HG03064 (cell line): ENCODE measurements around the gene LPIN2.

Experiments
- ATAC-seq: cut with Tn5 transposase; IDR thresholded peaks from one replicate; pipeline ENCODE4 v1.9.1; 2021; ENCODE audit warnings: low read depth; ENCODE audit not compliant: unreplicated experiment

The LPIN2 gene

DNA sequence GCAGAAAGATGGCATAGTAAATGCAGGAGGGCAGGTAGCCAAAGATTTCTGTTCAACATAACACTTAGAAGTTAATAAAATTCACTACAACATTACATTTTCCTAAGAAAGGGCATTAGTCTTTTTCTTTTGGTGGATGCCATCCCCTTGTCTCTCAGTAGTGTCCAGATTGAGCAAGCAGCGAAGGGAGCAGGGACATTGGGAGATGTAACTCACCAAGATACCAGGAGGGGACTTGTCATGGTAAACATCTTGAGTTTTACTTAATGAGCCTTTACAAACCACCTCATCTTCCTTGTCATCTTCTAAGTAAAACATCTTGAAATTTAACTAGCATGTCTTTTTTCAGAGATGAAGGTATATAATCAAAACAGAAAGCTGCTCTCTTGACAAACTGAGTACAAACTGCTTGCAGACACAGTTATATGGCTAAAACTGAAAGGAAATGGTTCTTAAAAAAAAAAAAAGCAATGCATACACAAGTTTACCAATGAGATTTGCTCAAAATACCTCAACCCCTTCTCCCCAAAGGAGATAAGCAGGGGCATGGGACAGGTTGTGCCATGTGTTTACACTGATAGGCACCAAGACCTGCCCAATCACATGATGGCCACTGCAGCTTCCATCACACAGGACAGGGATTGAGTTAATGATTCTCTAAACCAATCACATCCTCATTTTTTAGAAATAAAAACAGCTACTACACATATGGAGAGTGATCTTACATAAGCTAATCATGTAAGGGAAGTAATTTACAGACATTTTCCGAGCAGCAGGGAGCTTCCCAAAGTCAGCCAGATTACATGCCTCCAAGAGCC is 30.3 kb downstream of the LPIN2 start:
- no peak for ATAC-seq

DNA sequence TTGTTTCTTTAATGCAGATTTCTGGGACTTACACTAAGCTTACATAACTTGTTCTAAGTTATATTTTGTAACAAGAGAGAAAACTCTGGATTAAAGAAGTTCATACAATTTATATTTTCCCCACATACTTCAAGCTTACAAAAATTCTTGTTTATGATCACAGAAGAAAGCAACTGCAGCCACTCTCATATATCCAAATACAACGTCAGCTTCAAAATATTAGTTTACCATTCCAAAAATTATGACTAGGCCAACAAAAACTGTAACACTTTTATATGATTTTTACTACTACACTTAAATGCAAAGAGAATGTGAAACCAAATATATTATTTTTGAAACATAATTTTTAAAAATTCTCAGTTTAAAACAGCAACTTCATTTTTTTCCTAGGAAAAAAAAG is 30.9 kb downstream of the LPIN2 start:
- no peak for ATAC-seq

DNA sequence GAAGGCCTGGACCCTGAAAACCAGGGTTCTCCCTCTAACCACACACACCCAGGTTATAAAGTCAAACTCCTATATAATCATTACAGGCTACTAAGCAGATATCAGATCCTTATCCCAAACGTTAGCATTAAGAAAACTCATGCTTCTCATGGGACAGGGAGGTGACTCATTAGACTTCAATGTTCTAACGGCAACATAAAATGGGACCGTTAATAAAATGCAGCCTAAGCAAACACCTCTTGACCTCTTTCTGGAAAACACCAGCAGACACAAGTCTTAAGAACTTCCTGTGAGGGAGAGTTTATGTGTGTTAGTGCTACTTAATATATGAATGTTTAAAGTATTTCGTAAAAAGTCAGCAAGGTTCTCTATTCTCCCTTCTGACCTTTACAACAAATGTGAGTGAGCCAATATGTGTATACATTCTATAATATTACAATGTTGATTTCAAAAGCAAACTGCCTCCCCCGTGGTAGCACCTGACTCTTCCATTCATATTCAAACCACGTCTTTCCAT is 31.7 kb downstream of the LPIN2 start:
- no peak for ATAC-seq

DNA sequence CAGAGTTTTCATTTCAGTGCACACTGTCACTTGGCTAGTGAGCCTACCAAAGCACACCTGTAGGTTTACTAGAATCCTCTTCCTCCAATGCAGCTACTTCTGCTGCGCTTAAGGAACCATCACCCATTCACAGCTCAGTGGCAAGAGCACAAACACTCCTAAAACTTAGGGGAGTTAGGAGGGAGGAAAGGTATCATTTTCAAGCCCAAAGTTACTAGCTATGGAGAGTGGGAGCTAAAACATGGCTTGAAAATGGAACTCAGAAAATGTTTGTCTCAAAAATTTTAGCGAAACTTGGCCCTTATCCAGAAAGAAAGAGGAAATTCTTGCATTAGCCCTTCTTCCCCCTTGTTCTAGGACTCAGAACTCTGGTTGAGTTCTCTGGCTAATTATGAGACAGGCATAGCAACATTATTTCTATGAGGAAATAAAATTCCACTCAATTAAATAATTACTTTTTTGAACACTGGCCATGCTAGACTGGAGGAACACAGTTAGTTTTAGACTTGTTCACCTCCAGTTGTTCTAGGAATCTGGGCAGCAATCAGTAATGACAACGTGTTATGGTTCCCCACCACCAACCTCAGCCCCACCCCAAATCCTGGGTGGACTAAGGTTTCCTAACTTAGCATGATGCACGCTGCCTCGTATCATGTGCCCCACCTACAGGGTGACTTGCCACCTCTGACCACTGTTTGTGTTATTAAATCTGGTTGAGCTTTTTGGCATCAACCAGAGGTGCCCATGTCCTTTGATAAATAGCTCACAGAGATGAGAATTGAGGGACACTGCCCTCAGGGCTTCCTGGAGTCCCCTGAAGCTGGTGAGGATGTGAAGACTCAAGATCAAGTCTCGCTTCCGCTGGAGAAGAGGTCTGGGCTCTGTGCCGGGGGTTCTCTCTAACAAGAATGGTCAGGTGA is 32.8 kb downstream of the LPIN2 start:
- ATAC-seq = no peak

DNA sequence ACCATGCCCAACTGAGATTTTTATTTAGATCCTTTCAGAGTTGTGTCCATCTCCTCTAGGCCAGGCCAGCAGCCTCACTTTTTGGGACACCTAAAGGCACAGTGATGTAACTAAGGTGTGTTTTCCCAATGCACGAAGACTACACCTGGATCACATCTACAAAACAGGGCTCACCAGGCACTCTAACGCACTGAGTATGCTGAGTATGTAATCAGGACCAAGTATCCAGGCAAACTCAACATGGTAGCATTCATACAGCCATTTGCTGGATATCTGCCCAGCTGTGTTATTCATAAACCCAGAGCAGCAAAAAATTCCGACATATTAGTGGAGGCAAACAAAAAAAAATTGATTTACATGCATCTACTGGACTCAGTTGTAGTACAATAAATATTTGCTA is 33.8 kb downstream of the LPIN2 start:
- no peak for ATAC-seq

DNA sequence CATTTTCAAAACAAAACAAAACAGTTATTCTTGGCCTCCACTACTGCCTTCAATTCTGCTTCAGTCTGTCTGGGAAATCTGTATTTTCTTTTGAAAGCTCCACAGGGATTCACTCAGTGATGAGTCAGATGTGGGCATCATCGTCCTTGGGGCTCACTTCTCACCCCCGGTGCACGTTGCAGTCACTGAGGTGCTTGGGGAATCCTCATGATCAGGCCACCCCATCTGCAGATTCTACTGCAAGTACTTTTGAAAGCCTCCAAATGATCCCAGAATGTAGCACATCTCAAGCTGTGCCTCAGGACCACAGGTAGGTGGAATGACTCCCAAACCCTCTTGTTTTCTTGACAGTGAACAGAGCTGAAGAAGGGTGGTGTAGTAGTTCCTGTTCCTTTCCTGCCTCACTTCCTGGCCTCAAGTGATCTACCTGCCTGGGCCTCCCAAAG is 34.3 kb downstream of the LPIN2 start:
- no peak for ATAC-seq

DNA sequence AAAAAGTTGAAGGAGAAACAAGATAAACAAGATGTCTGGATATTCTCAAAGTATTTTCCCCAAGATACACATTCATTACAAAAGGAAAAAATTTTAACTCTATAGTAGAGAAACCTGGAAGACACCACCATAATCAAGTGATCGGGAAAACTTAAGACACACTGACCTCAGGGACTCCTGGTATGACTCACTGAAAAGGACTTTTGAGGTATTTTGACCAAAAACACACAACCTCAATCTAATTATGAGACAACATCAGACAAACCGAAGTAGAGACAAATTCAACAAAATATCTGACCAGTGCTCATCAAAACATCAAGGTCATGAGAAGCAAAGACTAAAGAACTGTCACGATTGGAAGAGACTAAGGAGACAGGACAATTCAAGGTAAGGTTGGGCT is 34.7 kb downstream of the LPIN2 start:
- ATAC-seq = no peak

DNA sequence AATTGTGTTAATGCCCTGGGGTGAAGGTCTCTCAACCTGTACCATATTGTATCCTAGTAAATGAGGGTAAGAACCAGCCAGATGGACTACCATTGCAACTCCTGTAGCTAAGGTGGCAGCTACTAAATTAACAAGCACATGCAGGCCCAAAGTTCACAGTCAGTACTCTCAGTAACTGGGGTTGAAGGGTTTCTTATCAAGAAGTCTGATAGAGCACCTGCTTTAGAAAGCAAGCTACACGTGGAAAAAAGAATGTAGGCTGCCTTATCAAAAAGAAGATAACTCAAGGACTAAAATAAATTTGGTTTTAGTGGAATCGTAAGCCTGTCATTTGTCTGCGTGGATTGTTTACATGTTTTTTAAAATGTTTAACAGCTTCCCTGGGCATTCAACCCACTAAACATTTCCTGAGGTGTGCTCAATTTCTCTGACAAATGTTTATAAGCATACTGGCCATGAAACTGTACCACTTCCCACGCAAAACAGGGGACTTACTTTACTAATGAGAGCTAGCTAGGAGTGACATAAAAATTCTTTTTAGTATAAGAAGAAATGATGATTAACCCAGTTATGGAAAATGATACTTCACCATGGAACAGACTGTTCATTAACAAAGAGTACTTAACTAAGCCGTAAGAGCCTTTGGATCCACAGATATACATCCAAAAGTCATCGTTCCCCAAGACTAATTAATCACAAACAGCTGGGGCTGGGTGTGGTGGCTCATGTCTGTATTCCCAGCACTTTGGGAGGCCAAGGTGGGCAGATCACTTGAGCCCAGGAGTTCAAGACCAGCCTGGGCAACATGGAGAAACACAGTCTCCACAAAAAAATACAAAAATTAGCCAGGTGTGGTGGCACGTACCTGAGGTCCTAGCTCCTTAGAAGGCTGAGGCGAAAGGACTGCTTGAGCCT is 36.5 kb downstream of the LPIN2 start:
- ATAC-seq = no peak

DNA sequence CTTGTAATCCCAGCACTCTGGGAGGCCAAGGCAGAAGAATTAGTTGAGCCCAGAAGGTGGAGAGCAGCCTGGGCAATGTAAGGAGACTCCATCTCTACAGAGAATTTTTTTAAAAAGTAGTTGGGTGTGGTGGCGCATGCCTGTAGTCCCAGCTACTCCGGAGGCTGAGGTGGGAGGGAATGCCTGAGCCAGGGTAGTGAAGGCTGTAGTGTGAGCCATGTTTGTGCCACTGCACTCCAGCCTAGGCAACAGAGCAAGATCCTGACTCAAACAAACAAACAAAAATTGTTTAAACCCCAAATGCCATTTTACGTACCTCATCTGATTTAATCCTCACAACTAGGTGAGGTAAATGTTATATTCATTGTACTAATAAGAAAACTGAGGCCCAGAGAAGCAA is 38.2 kb downstream of the LPIN2 start:
- no peak for ATAC-seq

DNA sequence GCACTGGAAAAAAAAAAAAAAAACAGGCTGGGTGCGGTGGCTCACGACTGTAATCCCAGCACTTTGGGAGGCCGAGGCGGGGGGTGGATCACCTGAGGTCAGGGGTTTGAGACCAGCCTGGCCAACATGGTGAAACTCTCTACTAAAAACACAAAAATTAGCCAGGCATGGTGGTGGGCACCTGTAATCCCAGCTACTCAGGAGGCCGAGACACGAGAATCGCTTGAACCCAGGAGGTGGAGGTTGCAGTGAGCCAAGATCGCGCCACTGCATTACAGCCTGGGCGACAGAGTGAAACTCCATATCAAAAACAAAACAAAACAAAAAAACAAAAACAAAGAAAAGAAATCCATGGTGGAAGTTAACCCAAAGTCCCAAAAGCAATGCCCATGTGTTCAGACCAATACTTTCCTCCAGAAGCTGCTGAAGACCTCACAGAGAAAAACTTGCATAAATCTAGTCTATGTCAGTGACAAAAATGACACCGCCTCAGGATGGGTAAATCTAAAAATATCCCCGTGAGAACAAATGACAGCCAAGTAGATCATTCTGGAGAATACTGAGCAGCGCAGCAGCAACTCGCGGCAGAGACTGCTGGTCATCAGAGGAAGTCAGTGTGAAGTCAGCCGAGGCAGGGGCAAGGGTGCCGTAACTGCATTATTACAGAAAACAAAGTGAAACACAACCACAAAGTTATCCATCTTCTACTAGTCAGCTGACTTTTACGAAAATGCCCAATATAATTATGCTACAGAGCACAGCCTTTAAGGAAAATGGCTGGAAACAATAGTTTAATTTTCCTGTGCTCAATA is 41.0 kb downstream of the LPIN2 start:
- peak; percentile 80 for ATAC-seq

DNA sequence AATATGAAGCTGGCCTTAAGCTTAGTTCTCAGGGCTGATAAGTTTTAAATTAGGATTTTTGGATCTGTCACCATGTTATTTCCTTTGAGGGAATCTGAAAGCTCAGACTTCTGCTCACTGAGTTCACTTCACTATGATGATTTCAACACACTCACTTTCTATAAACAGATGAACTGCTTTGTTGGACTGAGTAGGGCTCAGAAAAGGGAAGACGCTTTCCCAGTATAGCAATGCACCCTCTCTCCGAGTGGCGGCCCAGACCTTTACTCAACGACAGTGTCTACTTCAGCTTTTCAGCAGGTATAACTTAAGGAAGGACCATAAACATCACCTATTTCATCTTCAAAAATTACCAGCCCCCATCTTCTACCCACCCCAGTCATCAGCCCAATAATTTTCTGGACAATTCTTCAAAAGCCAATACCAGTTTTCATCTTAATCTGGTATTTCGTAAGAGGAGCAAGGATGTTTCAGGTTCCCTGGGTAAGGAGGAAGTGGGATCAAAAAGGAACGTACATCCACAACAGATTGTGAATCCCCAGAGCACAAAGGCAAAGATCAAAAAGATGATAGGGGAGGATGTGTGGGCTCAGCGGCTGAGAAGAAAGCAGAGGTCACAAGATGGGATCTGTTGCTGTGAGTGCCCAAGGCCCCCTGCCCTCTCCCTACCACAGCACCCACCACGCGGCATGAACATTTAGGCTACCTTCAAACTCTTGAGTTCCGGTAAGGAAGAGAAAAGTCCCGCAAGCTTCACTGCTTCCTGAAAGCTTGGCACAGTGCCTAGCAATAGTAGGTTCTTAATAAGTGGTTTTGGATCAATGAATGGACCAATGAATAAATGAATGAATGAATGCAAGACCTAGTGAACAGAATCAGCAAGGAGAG is 41.9 kb downstream of the LPIN2 start:
- ATAC-seq = no peak

DNA sequence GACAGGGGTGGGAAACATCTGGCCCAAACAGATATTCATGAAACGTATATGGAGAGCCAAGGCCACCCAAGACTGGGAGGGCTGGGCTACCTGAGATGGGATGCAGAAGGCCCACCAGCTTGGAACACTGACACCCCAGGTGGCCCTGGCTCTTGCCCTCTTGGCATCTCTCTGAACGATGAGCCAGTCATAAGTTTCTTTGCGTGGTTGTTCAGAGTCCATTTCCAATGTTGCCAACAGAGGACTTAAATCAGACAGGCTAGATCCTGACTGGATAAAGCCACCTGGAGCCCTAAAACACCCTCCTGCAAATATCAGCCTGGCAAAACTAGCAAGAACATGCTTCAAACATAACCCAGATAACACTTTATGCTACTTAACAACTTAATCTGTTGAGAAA is 42.6 kb downstream of the LPIN2 start:
- no peak for ATAC-seq

DNA sequence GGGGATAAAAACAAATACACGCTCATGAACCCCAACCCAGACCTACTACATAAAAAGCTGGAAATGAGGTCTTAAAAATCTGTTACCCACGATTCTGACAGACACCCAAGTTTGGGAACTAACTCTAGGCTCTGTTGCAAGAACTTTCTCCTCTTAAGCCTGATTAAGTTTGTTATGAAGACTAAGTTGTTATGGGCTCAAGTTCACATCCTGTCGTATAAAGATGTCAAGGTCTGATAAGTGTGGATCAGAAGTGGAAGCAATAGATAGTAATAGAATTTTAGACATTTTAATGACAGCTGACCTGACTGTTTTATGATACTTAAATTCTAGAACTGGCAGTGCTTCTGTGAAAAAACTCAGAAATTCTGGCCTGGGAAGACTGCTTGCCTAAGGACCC is 43.2 kb downstream of the LPIN2 start:
- no peak for ATAC-seq

DNA sequence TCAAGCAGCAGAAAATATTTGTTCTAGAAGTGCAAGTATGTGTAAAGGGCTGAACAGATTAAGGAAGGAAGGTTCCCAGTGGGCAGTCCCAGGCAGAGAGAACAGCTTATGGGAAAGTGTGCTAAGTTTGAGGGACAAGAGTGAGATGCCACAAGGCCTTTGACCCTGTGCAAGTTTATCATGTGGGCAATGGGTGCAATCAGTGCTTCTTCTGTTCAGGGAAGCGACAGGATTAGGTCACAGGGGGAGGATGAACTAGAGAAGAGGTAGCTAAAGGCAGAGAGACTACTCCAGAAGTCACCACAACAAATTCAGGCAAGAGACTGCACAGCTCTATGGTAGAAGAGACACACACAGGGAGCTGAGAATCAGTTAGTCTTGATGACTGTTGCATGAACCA is 44.3 kb downstream of the LPIN2 start:
- ATAC-seq = no peak

DNA sequence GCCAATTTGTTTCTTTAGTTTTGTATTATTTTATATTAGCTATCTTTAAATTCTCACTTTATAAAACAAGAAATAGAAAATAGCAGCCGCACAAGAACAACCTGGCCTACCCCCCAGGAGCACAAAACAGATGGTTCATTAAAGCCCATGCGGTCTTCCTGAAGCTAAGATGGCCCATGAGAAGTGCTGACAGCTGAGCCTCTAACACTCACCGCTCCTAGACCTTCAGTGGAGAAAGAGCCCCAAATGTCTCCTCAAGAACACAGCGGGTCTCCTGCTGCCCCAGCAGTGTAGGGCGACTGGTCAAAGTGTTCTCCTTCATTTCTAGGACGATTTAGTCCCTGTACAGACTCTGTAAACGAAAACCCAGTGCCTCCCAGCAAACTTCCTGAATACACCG is 45.1 kb downstream of the LPIN2 start:
- ATAC-seq = no peak

DNA sequence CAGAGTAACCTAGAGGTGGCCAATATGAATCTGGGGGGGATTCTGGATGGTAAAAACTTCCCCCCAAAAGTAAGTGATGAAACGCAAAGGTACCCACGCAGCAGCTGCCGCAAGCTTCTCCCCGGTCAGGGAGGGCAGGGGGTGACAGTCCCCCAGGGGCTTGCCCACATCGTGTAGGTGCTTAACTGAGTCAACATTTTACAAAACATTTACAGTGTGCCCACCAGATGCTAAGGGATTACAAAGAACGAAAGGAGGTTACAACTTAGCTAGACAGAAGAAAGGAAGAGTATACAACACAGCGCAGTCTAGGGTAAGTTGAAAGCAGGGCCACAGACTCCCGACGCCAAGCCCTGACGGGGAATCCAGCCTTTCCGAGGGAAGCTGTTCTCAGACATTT is 45.6 kb downstream of the LPIN2 start:
- no peak for ATAC-seq

DNA sequence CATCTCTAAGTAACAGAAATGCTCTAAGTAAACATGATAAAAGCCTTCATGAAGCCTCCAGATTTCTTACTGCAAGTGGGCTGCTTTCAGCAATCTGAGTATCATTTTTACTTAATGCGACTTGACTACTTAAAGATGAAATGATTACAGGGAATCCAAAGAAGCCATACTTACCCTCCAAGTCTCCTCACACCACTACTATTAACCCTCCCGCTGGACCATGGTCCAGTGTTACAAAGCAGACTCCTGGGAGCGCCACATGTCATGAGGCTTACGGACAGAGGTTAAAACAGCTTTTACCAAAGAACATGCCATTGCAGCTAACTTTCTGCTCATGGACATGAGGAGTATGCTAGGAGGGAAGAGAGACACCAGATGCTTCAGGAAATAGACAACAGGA is 46.4 kb downstream of the LPIN2 start:
- no peak for ATAC-seq

DNA sequence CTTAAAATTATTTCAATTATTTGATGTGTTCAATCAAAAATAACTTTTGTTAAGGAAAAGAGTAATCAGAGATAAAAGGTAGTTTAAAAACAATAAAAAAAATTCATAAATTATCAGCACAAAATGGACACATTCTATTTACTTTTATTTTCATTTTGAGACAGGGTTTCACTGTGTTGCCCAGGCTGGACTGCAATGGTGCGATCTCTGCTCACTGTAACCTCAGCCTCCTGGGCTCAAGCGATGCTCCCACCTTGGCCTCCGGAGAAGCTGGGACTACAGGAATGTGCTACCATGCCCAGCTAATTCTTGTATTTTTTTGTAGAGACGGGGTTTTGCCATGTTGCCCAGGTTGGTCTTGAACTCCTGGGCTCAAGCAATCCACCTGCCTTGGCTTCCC is 47.1 kb downstream of the LPIN2 start:
- no peak for ATAC-seq
